B cell (primary cell): ENCODE data around the gene FZD2.

Experiments used
- EZH2 ChIP-seq: IDR thresholded peaks from 2 replicates; pipeline ENCODE4 v1.6.1; 2012; ENCODE audit warnings: borderline replicate concordance, low read depth, mild to moderate bottlenecking, moderate library complexity, low read length; ENCODE audit not compliant: insufficient read depth, poor library complexity, severe bottlenecking
- TF ChIP-seq, protein P1 (sequence below): fragments of 200-600 bp; IDR thresholded peaks from one replicate; pipeline ENCODE4 v1.8.0; 2022; ENCODE audit warnings: antibody characterized with exemption, mild to moderate bottlenecking

GRCh38 chr17:44564429-44564828 is 7.1 kb downstream of the FZD2 start:
- TF ChIP-seq, protein P1, sequence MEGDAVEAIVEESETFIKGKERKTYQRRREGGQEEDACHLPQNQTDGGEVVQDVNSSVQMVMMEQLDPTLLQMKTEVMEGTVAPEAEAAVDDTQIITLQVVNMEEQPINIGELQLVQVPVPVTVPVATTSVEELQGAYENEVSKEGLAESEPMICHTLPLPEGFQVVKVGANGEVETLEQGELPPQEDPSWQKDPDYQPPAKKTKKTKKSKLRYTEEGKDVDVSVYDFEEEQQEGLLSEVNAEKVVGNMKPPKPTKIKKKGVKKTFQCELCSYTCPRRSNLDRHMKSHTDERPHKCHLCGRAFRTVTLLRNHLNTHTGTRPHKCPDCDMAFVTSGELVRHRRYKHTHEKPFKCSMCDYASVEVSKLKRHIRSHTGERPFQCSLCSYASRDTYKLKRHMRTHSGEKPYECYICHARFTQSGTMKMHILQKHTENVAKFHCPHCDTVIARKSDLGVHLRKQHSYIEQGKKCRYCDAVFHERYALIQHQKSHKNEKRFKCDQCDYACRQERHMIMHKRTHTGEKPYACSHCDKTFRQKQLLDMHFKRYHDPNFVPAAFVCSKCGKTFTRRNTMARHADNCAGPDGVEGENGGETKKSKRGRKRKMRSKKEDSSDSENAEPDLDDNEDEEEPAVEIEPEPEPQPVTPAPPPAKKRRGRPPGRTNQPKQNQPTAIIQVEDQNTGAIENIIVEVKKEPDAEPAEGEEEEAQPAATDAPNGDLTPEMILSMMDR, result no peak
- no peak for TF ChIP-seq EZH2
